Keratinocyte (primary cell): Measurements from ENCODE around the gene MTMR3. TPM values are rescaled to one million over a fixed set of nuclear protein-coding genes. Genes with fewer than 3 reads are reported as not detected.

Source experiments
- DNase-seq: peaks from one replicate; pipeline ENCODE4 v3.0.0-alpha.2; 2011; ENCODE audit warnings: low read depth, missing footprints, low spot score
- FAIRE-seq: peaks from 2 replicates; lab custom pipeline; 2011; peaks lifted over from hg19 to GRCh38; lab: Jason Lieb, UNC
- H2AFZ ChIP-seq: 2 replicates; pipeline ENCODE4 v1.6.0; 2012; ENCODE audit warnings: low read length, control low read depth, inconsistent platforms; ENCODE audit not compliant: control insufficient read depth
- H3K27ac ChIP-seq: 2 replicates; pipeline ENCODE4 v1.5.1; 2011; ENCODE audit warnings: low read length; ENCODE audit not compliant: control insufficient read depth, insufficient read depth
- H3K27me3 ChIP-seq: 3 replicates; pipeline ENCODE4 v1.6.0; 2011; ENCODE audit warnings: low read length; ENCODE audit not compliant: control insufficient read depth, insufficient read depth; ENCODE audit errors: extremely low read depth
- H3K36me3 ChIP-seq, 2 experiments: 2 replicates in 1 of 2; 3 replicates in 1 of 2; pipeline ENCODE4 v1.5.1; 2011; ENCODE audit warnings: low read length in 2 of 2, mild to moderate bottlenecking in 1 of 2; ENCODE audit not compliant: control insufficient read depth in 2 of 2, insufficient read depth in 2 of 2; ENCODE audit errors: extremely low read depth in 1 of 2
- H3K4me1 ChIP-seq: 3 replicates; pipeline ENCODE4 v1.5.1; 2011; ENCODE audit warnings: low read length; ENCODE audit not compliant: control insufficient read depth, insufficient read depth; ENCODE audit errors: extremely low read depth
- H3K4me2 ChIP-seq: 3 replicates; pipeline ENCODE4 v1.6.0; 2011; ENCODE audit warnings: low read depth, low read length; ENCODE audit not compliant: control insufficient read depth, insufficient read depth; ENCODE audit errors: extremely low read depth
- H3K4me3 ChIP-seq, 3 experiments: fragments of 200-600 bp in 1 of 3; sonication (generic) in 1 of 3; 2 replicates in 2 of 3; 3 replicates in 1 of 3; pipeline ENCODE4 v1.5.1; 2011 to 2016; ENCODE audit warnings: low read length in 3 of 3, mild to moderate bottlenecking in 3 of 3, control low read depth in 2 of 3, inconsistent platforms in 1 of 3, low read depth in 1 of 3, mixed read lengths in 1 of 3, mixed run types in 1 of 3, moderate library complexity in 1 of 3; ENCODE audit not compliant: control insufficient read depth in 2 of 3, insufficient read depth in 2 of 3; ENCODE audit errors: extremely low read depth in 1 of 3
- H3K79me2 ChIP-seq: 2 replicates; pipeline ENCODE4 v1.6.0; 2012; ENCODE audit warnings: low read length; ENCODE audit not compliant: control insufficient read depth, insufficient read depth
- H3K9ac ChIP-seq: 3 replicates; pipeline ENCODE4 v1.6.0; 2011; ENCODE audit warnings: low read length; ENCODE audit not compliant: control insufficient read depth, insufficient read depth; ENCODE audit errors: extremely low read depth
- H3K9me1 ChIP-seq: 3 replicates; pipeline ENCODE4 v1.6.0; 2011; ENCODE audit warnings: low read length; ENCODE audit not compliant: control insufficient read depth, insufficient read depth; ENCODE audit errors: extremely low read depth
- H3K9me3 ChIP-seq: 2 replicates; pipeline ENCODE4 v1.5.1; 2012; ENCODE audit warnings: low read depth, low read length; ENCODE audit not compliant: control insufficient read depth
- H4K20me1 ChIP-seq: 3 replicates; pipeline ENCODE4 v1.6.0; 2011; ENCODE audit warnings: low read length; ENCODE audit not compliant: control insufficient read depth, insufficient read depth; ENCODE audit errors: extremely low read depth
- CTCF ChIP-seq, 3 experiments: IDR thresholded peaks in 1 of 3; conservative IDR thresholded peaks in 1 of 3; optimal IDR thresholded peaks in 1 of 3; 2 replicates in 2 of 3; 3 replicates in 1 of 3; pipeline versions ENCODE3 to v1.5.1; 2011; ENCODE audit warnings: low read length in 3 of 3, mild to moderate bottlenecking in 3 of 3, moderate library complexity in 2 of 3, control low read depth in 1 of 3, inconsistent platforms in 1 of 3; ENCODE audit not compliant: insufficient read depth in 2 of 3; ENCODE audit errors: extremely low read depth in 1 of 3
- EZH2 ChIP-seq: IDR thresholded peaks from one replicate; pipeline ENCODE4 v1.6.1; 2012; ENCODE audit warnings: inconsistent platforms, mild to moderate bottlenecking, low read length, moderate library complexity
- dilution Hi-C: fragments of 300-500 bp; cut with MboI; formaldehyde crosslinking; loops from one replicate; pipeline ENCODE4 v1.7.0; 2020; ENCODE audit warnings: low sequenced_read_pairs; ENCODE audit not compliant: extremely low pct_ligation_motif_present
- polyA plus RNA-seq, 5 experiments: library from polyadenylated mRNA; depleted of rRNA in 3 of 5; stranded (reverse) in 3 of 5; stranded (forward) in 1 of 5; unstranded in 1 of 5; fragments of >200 nt; gene quantifications; 1 replicate in 1 of 5; 2 replicates in 3 of 5; 3 replicates in 1 of 5; pipeline versions ENCODE4 v1.2.1 to v1.2.3, GENCODE V29; 2011 to 2012; ENCODE audit warnings: missing spikeins in 2 of 5, low read depth in 1 of 5, low replicate concordance in 1 of 5

The MTMR3 gene
- polyA plus RNA-seq, 1 donor (not counting 4 experiments of a cell fraction or from before 2014, with no cell fraction given): 16.5 TPM

GRCh38 chr22:29937940-29938693 lies 55.1 kb downstream of the MTMR3 start:
- Histone ChIP-seq H3K9me1 (no peaks in the 10 kb centered on the region), H3K27ac (no peak overlapping the region), H3K9me3 (no peaks in the 10 kb centered on the region), H3K4me3 (no peak overlapping the region), H3K4me1 (no peaks in the 10 kb centered on the region), H2AFZ (no peak overlapping the region), H3K9ac (no peak overlapping the region), H3K4me2 (no peak overlapping the region), H3K27me3 (no peaks in the 10 kb centered on the region), H3K79me2 (peaks cover 47% of the 10 kb centered on the region), H4K20me1 (no peaks in the 10 kb centered on the region), H3K36me3 (peaks cover 0 to 1% of the 10 kb centered on the region in 2 experiments)
- TF ChIP-seq EZH2 (no peak), CTCF (optimal IDR thresholded peaks at IDR 0.05 in 1 of 3, IDR thresholded peaks at IDR 0.05 in 1 of 3, conservative IDR thresholded peaks at IDR 0.05 in 1 of 3; ENCODE audit: extremely low read depth in 1 of 3, insufficient read depth in 2 of 3, low read length in 3 of 3) (no peak)
- no peak for FAIRE-seq
- dilution Hi-C loops: no loop called here
- no peak for DNase-seq

DNA sequence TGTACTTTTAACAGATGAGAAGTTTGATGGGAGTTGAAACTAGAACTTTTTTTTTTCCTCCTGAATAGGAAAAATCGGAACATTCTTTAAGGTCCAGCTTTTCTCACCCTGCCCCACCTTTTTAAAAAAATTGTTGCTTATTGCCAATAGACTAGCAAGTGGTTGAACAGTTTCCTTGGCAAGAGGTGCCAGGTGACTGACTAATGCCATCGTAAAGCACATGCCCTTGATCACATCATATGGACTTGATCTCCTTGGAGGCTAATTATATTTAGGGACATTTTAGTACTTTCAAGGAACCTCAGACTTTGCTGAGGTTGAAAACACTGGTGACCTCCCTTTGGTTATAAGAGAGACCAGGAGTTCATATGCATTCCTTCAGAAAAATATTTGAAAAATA lies 57.6 kb downstream of the MTMR3 start:
- H3K4me2 ChIP-seq: no peak overlapping the region
- dilution Hi-C loops: no loop called here
- no peak overlapping the region for H3K27ac ChIP-seq
- H3K4me3 ChIP-seq: no peak overlapping the region
- H4K20me1 ChIP-seq: no peaks in the 10 kb centered on the region
- no peaks in the 10 kb centered on the region for H3K27me3 ChIP-seq
- H3K79me2 ChIP-seq: peaks cover 57% of the 10 kb centered on the region
- FAIRE-seq: no peak
- no peak for DNase-seq
- H3K36me3 ChIP-seq: peaks cover 0 to 1% of the 10 kb centered on the region in 2 experiments
- no peaks in the 10 kb centered on the region for H3K9me3 ChIP-seq
- H3K4me1 ChIP-seq: no peaks in the 10 kb centered on the region
- H3K9ac ChIP-seq: no peak overlapping the region
- no peaks in the 10 kb centered on the region for H3K9me1 ChIP-seq
- TF ChIP-seq EZH2: no peak
- TF ChIP-seq CTCF (optimal IDR thresholded peaks at IDR 0.05 in 1 of 3, IDR thresholded peaks at IDR 0.05 in 1 of 3, conservative IDR thresholded peaks at IDR 0.05 in 1 of 3; ENCODE audit: extremely low read depth in 1 of 3, insufficient read depth in 2 of 3, low read length in 3 of 3): no peak
- H2AFZ ChIP-seq: no peak overlapping the region
